Activated B cell treated with CpG ODN at 0.5 μM for 24 hours (primary cell): Measurements from ENCODE around the gene GATAD2A. TPM values are rescaled to one million over a fixed set of nuclear protein-coding genes. Genes with fewer than 3 reads are reported as not detected.

ENCODE experiments used
- ATAC-seq: fragments of 200-7000 bp; cut with Tn5 transposase; one replicate; pipeline ENCODE4 v1.10.0; 2021; ENCODE audit warnings: low read depth, mild to moderate bottlenecking, moderate library complexity
- CTCF ChIA-PET: fragments of 350-600 bp; sonication (Branson Sonifier 250); formaldehyde crosslinking; loops from one replicate; lab custom pipeline; 2021; ENCODE audit warnings: antibody characterized with exemption; lab: Charles Lee
- POLR2A ChIA-PET: fragments of 350-600 bp; sonication (Branson Sonifier 250); formaldehyde crosslinking; loops from one replicate; lab custom pipeline; 2021; ENCODE audit warnings: antibody characterized with exemption; lab: Charles Lee
- DNase-seq: peaks from one replicate; pipeline ENCODE4 v3.0.0; 2022
- H3K27ac Mint-ChIP-seq: one replicate; pipeline ENCODE4 v1.8.0; 2020; ENCODE audit warnings: mixed read lengths
- H3K27me3 Mint-ChIP-seq: one replicate; pipeline ENCODE4 v1.8.0; 2021; ENCODE audit warnings: mixed read lengths
- H3K36me3 Mint-ChIP-seq: one replicate; pipeline ENCODE4 v1.8.0; 2021; ENCODE audit warnings: low read depth, mixed read lengths
- H3K4me1 Mint-ChIP-seq: one replicate; pipeline ENCODE4 v1.8.0; 2021; ENCODE audit warnings: mixed read lengths
- H3K4me3 Mint-ChIP-seq: one replicate; pipeline ENCODE4 v1.8.0; 2020; ENCODE audit warnings: mild to moderate bottlenecking, mixed read lengths
- H3K9me3 Mint-ChIP-seq: one replicate; pipeline ENCODE4 v1.8.0; 2020; ENCODE audit warnings: mixed read lengths
- CTCF ChIP-seq: fragments of 200-600 bp; IDR thresholded peaks from one replicate; pipeline ENCODE4 v1.8.0; 2022; ENCODE audit warnings: antibody characterized with exemption, mild to moderate bottlenecking
- intact Hi-C: fragments of 100-400 bp; cut with micrococcal nuclease; formaldehyde crosslinking; loops from one replicate; pipeline ENCODE4 v1.15.1; 2024
- total RNA-seq: library from RNA; stranded (reverse); gene quantifications from 2 replicates; pipeline ENCODE4 v1.2.3, GENCODE V29; 2022

GATAD2A gene
- total RNA-seq, 1 donor from 2014 or later, result 116 TPM

- POLR2A ChIA-PET, result interaction anchor here (0.6 to 1.0 kb wide), 2 partner anchors 11 to 17 kb away, joined by 3 to 6 read pairs; no protein-coding TSS in a partner anchor
- intact Hi-C loops, result loop anchor here (2.0 kb wide), 1 partner anchor 22 kb away; no protein-coding TSS in a partner anchor
- TF ChIP-seq CTCF, result no peak
Observed at GRCh38 chr19:19554074-19555023, 148.9 kb downstream of the GATAD2A start.

DNA sequence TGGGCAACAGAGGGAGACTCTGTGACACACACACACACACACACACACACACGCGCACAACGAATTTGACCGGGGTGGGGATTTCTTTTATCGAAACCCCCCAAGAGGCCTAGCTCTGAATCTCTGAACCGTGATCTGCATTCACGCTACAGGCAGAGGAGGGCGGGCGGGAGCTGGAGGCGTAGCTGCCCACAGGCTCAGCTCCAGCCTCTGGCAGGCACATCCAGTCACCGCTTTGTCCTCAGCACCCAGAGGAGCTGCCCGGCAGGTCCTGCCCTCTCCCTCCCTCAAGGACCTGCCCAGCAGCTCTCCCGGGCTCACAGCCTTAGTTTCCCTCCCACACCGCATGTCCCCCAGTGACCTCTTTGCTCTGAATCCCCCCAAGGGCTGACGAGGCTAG lies 152.6 kb downstream of the GATAD2A start:
- Mint-ChIP-seq H3K27ac (no peak overlapping the region), H3K4me3 (no peak overlapping the region), H3K27me3 (no peaks in the 10 kb centered on the region), H3K36me3 (peaks cover 15% of the 10 kb centered on the region), H3K4me1 (no peaks in the 10 kb centered on the region), H3K9me3 (no peaks in the 10 kb centered on the region)
- peak; percentile 40 for ATAC-seq
- ChIA-PET CTCF (no interaction called here), POLR2A (interaction anchor here (0.7 kb wide), 1 partner anchor 17 kb away, joined by 4 read pairs; no protein-coding TSS in a partner anchor)
- no peak for DNase-seq
- intact Hi-C loops, result no loop called here
- TF ChIP-seq CTCF, result no peak

More at GRCh38 chr19:19554074-19555023, 148.9 kb downstream of the GATAD2A start:
- Mint-ChIP-seq H3K9me3 (peaks cover 2% of the 10 kb centered on the region), H3K27ac (no peak overlapping the region), H3K27me3 (peaks cover 1% of the 10 kb centered on the region), H3K36me3 (peaks cover 5% of the 10 kb centered on the region), H3K4me3 (no peak overlapping the region), H3K4me1 (no peaks in the 10 kb centered on the region)
- CTCF ChIA-PET, result interaction anchor here (0.7 to 1.3 kb wide), 8 partner anchors 22 to 368 kb away, joined by 3 to 9 read pairs (median 3); partner anchors contain the start of gene GMIP
- ATAC-seq (peak; percentile 48), DNase-seq (peak; percentile 43)

Other genes starting within 250 kb of the GATAD2A start
- gene MEF2B, start 235.4 kb upstream of the GATAD2A start, total RNA-seq, result 11.7 and 15.5 TPM in 2 replicates
- 51.8 and 52.3 TPM in 2 replicates for gene BORCS8, start 213.5 kb upstream of the GATAD2A start, total RNA-seq
- 95.4 and 96.9 TPM in 2 replicates for gene RFXANK, start 213.4 kb upstream of the GATAD2A start, total RNA-seq
- 37.1 and 39.2 TPM in 2 replicates for gene NR2C2AP, start 202.3 kb upstream of the GATAD2A start, total RNA-seq
- gene NCAN, start 193.7 kb upstream of the GATAD2A start, total RNA-seq, result not detected in 2 replicates
- not detected in 2 replicates for gene TM6SF2, start 132.4 kb upstream of the GATAD2A start, total RNA-seq
- 68.6 and 73.0 TPM in 2 replicates for gene SUGP1, start 85.2 kb upstream of the GATAD2A start, total RNA-seq
- gene MAU2, start 84.8 kb upstream of the GATAD2A start, total RNA-seq, result 107 and 126 TPM in 2 replicates
- gene TSSK6, start 109.9 kb downstream of the GATAD2A start, total RNA-seq, result 4.0 and 4.3 TPM in 2 replicates
- 294 and 317 TPM in 2 replicates for gene NDUFA13, start 110.5 kb downstream of the GATAD2A start, total RNA-seq
- gene YJEFN3, start 123.2 kb downstream of the GATAD2A start, total RNA-seq, result 7.8 and 9.1 TPM in 2 replicates
- 0.27 and 0.29 TPM in 2 replicates for gene CILP2, start 132.6 kb downstream of the GATAD2A start, total RNA-seq
- 19.4 and 21.8 TPM in 2 replicates for gene PBX4, start 213.0 kb downstream of the GATAD2A start, total RNA-seq
- gene LPAR2, start 222.5 kb downstream of the GATAD2A start, total RNA-seq, result 29.0 and 33.7 TPM in 2 replicates
- gene GMIP, start 238.0 kb downstream of the GATAD2A start, total RNA-seq, result 129 and 130 TPM in 2 replicates